Peyer's patch (tissue), 4 donors: ENCODE data around the gene VGLL4. TPM values are rescaled to one million over a fixed set of nuclear protein-coding genes. Genes with fewer than 3 reads are reported as not detected.
A peak's percentile ranks its signal among the peaks of the same experiment; 100 is the strongest.

ENCODE experiments used
- DNase-seq, 3 donors: peaks; one replicate each; pipeline ENCODE4 v3.0.0-alpha.2; 2017 to 2019
- H3K27ac ChIP-seq, 4 donors: fragments of 200-600 bp; sonication (generic); one replicate each; pipeline ENCODE4 v1.5.1; 2016 to 2019
- H3K27me3 ChIP-seq, 2 donors: fragments of 200-600 bp; sonication (generic); one replicate each; pipeline ENCODE4 v1.5.1; 2019
- H3K36me3 ChIP-seq, 3 donors: fragments of 200-600 bp; sonication (generic); one replicate each; pipeline ENCODE4 v1.5.1; 2016 to 2019
- H3K4me1 ChIP-seq, 4 donors: fragments of 200-600 bp; sonication (generic); one replicate each; pipeline ENCODE4 v1.5.1; 2016 to 2019
- H3K4me3 ChIP-seq, 4 donors: fragments of 200-600 bp; sonication (generic); 1 replicate in 3 of 4; 2 replicates in 1 of 4; pipeline ENCODE4 v1.5.1; 2016 to 2019; ENCODE audit warnings: mild to moderate bottlenecking in 1 of 4
- H3K9me3 ChIP-seq, 4 donors: fragments of 200-600 bp; sonication (generic); one replicate each; pipeline ENCODE4 v1.5.1; 2016 to 2019; ENCODE audit warnings: mild to moderate bottlenecking in 1 of 4
- POLR2A ChIP-seq, 2 donors: fragments of 450-650 bp; IDR thresholded peaks; one replicate each; pipeline ENCODE4 v1.5.1; 2017; ENCODE audit warnings: antibody characterized with exemption in 2 of 2, mild to moderate bottlenecking in 2 of 2, moderate library complexity in 2 of 2
- total RNA-seq, 4 donors: library from RNA; depleted of rRNA; stranded (reverse); fragments of >200 nt; gene quantifications; one replicate each; pipeline ENCODE4 v1.1.0, GENCODE V29; 2016
- TF ChIP-seq, protein P1 (sequence below), 6 experiments: fragments of 450-650 bp in 4 of 6; fragments of 200-600 bp in 2 of 6; sonication (generic) in 1 of 6; IDR thresholded peaks; one replicate each; pipeline ENCODE4 v1.5.1; 2017 to 2019; ENCODE audit warnings: antibody characterized with exemption in 6 of 6, mild to moderate bottlenecking in 3 of 6, moderate library complexity in 1 of 6

The VGLL4 gene
- total RNA-seq, 4 donors from 2014 or later: 41.7 to 66.7 (median 59.4) TPM

- no peaks in the 10 kb centered on the region for H3K36me3 ChIP-seq
- H3K4me1 ChIP-seq: peaks cover 0 to 57% (median under 1%) of the 10 kb centered on the region in 4 donors
- H3K9me3 ChIP-seq: no peaks in the 10 kb centered on the region
- H3K27ac ChIP-seq: no peak overlapping the region
- no peak for TF ChIP-seq POLR2A (IDR thresholded peaks at IDR 0.05)
- TF ChIP-seq, protein P1, sequence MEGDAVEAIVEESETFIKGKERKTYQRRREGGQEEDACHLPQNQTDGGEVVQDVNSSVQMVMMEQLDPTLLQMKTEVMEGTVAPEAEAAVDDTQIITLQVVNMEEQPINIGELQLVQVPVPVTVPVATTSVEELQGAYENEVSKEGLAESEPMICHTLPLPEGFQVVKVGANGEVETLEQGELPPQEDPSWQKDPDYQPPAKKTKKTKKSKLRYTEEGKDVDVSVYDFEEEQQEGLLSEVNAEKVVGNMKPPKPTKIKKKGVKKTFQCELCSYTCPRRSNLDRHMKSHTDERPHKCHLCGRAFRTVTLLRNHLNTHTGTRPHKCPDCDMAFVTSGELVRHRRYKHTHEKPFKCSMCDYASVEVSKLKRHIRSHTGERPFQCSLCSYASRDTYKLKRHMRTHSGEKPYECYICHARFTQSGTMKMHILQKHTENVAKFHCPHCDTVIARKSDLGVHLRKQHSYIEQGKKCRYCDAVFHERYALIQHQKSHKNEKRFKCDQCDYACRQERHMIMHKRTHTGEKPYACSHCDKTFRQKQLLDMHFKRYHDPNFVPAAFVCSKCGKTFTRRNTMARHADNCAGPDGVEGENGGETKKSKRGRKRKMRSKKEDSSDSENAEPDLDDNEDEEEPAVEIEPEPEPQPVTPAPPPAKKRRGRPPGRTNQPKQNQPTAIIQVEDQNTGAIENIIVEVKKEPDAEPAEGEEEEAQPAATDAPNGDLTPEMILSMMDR (IDR thresholded peaks at IDR 0.05): no peak
- H3K4me3 ChIP-seq: no peak overlapping the region
- DNase-seq: no peak
- H3K27me3 ChIP-seq: no peaks in the 10 kb centered on the region
Observed at GRCh38 chr3:11611341-11611799, 32.3 kb downstream of the VGLL4 start.

DNA sequence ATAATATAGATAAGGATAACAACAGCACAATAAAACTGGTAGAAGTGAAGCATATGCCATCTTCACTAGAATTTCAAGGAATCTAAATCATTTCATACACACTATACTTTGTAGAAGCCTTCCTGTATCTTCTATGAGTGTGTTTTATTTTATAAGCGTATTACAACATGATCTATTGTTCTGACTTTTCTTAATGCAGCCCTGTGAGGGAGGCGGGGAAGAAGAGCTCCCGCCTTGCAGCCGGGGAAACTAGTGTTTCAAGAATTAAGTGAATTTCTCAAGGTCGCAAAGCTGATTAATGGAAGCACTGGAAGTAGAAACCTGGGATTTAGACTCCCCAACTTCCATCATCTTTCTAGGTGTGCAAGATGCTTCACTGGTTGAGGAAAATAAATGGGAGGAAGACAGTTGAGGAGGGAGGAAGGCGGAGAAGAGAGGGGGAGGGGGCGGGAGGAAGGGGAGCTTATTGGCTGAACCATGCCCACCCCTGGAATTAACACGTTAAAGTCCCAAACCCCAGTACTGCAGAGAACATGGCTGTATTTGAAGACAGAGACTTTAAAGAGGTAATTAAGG lies 32.9 kb downstream of the VGLL4 start:
- peak overlapping the region in 1 of 4 donors; percentile 50 for H3K27ac ChIP-seq
- no peaks in the 10 kb centered on the region for H3K36me3 ChIP-seq
- no peak overlapping the region for H3K4me3 ChIP-seq
- H3K27me3 ChIP-seq: no peaks in the 10 kb centered on the region
- TF ChIP-seq POLR2A (IDR thresholded peaks at IDR 0.05): no peak
- TF ChIP-seq, protein P1 (IDR thresholded peaks at IDR 0.05): no peak
- DNase-seq: no peak
- H3K9me3 ChIP-seq: no peaks in the 10 kb centered on the region
- peaks cover 0 to 51% (median 0%) of the 10 kb centered on the region in 4 donors for H3K4me1 ChIP-seq

DNA sequence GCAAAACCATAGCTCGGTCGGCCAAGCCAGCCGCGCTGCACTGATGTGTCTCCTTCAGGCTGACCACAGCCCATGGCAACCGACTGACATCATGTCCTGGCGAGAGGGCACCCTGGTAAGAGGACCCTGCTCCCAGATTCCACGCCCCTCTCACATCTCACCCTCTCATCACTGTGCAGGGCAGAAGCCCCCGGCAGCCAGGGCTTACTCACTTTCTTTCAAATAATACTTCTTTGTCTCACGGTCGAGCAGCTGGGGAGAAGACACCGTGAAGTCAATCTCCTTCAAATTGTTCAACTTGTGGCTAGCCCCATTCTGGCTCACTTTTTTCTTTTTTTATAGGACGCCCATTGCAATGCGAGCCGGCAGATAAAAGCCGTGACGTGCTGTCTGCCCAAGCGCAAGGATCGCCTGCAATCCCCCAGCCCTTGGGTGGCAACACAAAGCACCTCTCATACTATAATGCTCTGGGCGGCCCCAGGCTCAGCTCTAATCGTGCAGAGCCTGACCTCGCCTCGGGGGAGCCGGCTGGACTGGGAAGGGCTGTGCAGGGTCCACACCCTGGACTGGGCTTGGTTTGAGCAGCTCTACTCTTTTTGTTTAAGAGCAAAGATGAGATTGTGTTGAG lies 33.6 kb downstream of the VGLL4 start:
- Histone ChIP-seq H3K4me3 (peak overlapping the region in 1 of 4 donors; percentile 21), H3K27ac (peak overlapping the region in 1 of 4 donors; percentile 50), H3K36me3 (no peaks in the 10 kb centered on the region), H3K9me3 (no peaks in the 10 kb centered on the region), H3K27me3 (no peaks in the 10 kb centered on the region), H3K4me1 (peaks cover 0 to 50% (median 0%) of the 10 kb centered on the region in 4 donors)
- no peak for TF ChIP-seq POLR2A (IDR thresholded peaks at IDR 0.05)
- TF ChIP-seq, protein P1 (IDR thresholded peaks at IDR 0.05): no peak
- peak in 2 of 3 donors; percentile 64 to 82 for DNase-seq

DNA sequence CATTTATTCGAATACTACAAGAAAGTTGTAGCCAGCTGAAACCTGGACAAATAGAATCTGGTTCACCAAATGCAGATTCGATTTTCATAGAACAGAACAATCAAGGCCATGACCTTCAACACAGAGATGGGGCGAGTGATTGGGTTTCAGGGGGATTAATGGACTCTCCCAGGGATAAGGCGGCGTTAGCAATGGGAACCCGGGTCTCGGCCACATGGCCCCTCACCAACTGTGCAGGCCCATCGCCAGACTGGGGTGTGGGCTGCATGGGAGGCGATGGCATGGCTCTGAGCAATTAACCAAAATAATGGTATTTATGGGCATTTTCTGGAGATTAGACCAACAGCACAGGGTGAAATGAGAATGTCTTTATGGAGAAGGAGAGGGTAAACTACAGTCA lies 34.2 kb downstream of the VGLL4 start:
- no peaks in the 10 kb centered on the region for H3K9me3 ChIP-seq
- H3K36me3 ChIP-seq: no peaks in the 10 kb centered on the region
- peaks cover 0 to 50% (median 0%) of the 10 kb centered on the region in 4 donors for H3K4me1 ChIP-seq
- no peak overlapping the region for H3K27ac ChIP-seq
- no peaks in the 10 kb centered on the region for H3K27me3 ChIP-seq
- DNase-seq: no peak
- TF ChIP-seq, protein P1 (IDR thresholded peaks at IDR 0.05): no peak
- TF ChIP-seq POLR2A (IDR thresholded peaks at IDR 0.05): no peak
- no peak overlapping the region for H3K4me3 ChIP-seq

- no peaks in the 10 kb centered on the region for H3K27me3 ChIP-seq
- H3K4me1 ChIP-seq: peaks cover 0 to 36% (median 0%) of the 10 kb centered on the region in 4 donors
- H3K27ac ChIP-seq: no peak overlapping the region
- no peak for TF ChIP-seq POLR2A (IDR thresholded peaks at IDR 0.05)
- TF ChIP-seq, protein P1 (IDR thresholded peaks at IDR 0.05): no peak
- no peaks in the 10 kb centered on the region for H3K9me3 ChIP-seq
- DNase-seq: no peak
- no peak overlapping the region for H3K4me3 ChIP-seq
- no peaks in the 10 kb centered on the region for H3K36me3 ChIP-seq
Observed at GRCh38 chr3:11607816-11608215, 35.9 kb downstream of the VGLL4 start.
